DMS 273 (cell line): ENCODE data around the gene FARS2.
A peak's percentile ranks its signal among the peaks of the same experiment; 100 is the strongest.

Source experiments
- DNase-seq: peaks from one replicate; lab custom pipeline; 2025; ENCODE audit not compliant: unreplicated experiment; lab: John Stamatoyannopoulos, UW

The FARS2 gene

GRCh38 chr6:5459346-5459745 is 198.0 kb downstream of the FARS2 start:
- no peak for DNase-seq

- no peak for DNase-seq
Observed at GRCh38 chr6:5461365-5461764, 200.1 kb downstream of the FARS2 start.

GRCh38 chr6:5462856-5463255 is 201.5 kb downstream of the FARS2 start:
- no peak for DNase-seq

GRCh38 chr6:5463690-5464089 is 202.4 kb downstream of the FARS2 start:
- DNase-seq, result peak; percentile 35

- DNase-seq, result peak; percentile 35
Observed at GRCh38 chr6:5464099-5464885, 203.0 kb downstream of the FARS2 start.

GRCh38 chr6:5466281-5467136 is 205.2 kb downstream of the FARS2 start:
- DNase-seq, result peak; percentile 47

- DNase-seq, result no peak
Observed at GRCh38 chr6:5468586-5468985, 207.3 kb downstream of the FARS2 start.

- no peak for DNase-seq
Observed at GRCh38 chr6:5469101-5469846, 208.0 kb downstream of the FARS2 start.

GRCh38 chr6:5471044-5471443 is 209.7 kb downstream of the FARS2 start:
- peak; percentile 88 for DNase-seq

- peak; percentile 82 for DNase-seq
Observed at GRCh38 chr6:5471637-5472398, 210.5 kb downstream of the FARS2 start.

GRCh38 chr6:5472571-5472970 is 211.3 kb downstream of the FARS2 start:
- no peak for DNase-seq

- DNase-seq, result no peak
Observed at GRCh38 chr6:5475779-5476178, 214.5 kb downstream of the FARS2 start.

GRCh38 chr6:5478380-5478779 is 217.1 kb downstream of the FARS2 start:
- DNase-seq, result peak; percentile 88

- peak; percentile 90 for DNase-seq
Observed at GRCh38 chr6:5481033-5481432, 219.7 kb downstream of the FARS2 start.

GRCh38 chr6:5481750-5482149 is 220.4 kb downstream of the FARS2 start:
- DNase-seq, result no peak

GRCh38 chr6:5482619-5483018 is 221.3 kb downstream of the FARS2 start:
- DNase-seq, result no peak

GRCh38 chr6:5484692-5485091 is 223.4 kb downstream of the FARS2 start:
- DNase-seq, result peak; percentile 23

- DNase-seq, result no peak
Observed at GRCh38 chr6:5486214-5486613, 224.9 kb downstream of the FARS2 start.

GRCh38 chr6:5490501-5491069 is 229.3 kb downstream of the FARS2 start:
- peak; percentile 82 for DNase-seq

- DNase-seq, result no peak
Observed at GRCh38 chr6:5492356-5492755, 231.0 kb downstream of the FARS2 start.
